ENCODE results near the gene LSAMP. TPM values are rescaled to one million over a fixed set of nuclear protein-coding genes. Genes with fewer than 3 reads are reported as not detected.

Gene LSAMP
- total and polyA plus RNA-seq, 2 experiments from 2014 or later = 4.6 to 6.0 TPM

DNA sequence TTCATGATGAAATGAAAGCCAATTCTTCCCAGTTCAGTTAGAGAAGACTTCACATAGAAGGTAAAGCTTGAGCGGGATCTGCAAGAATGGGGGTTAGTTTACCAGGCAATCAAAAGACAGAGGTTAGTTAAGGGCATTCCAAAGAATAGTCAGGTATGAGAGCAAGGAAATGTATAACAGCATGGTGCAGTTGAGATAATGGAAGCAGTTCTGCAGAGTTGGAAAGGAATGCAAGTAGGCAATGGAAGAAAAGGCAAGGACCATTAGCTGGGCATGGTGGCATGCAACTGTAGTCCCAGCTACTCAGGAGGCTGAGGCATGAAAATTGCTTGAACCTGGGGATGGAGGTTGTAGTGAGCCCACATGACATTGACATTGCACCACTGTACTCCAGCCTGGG is 55.0 kb downstream of the LSAMP start:
- Histone ChIP-seq H3K4me1 (ENCODE audit: low read depth) (no peaks in the 10 kb centered on the region), H3K36me3 (no peaks in the 10 kb centered on the region), H3K9me3 (ENCODE audit: low read depth) (no peaks in the 10 kb centered on the region), H3K27ac (no peak overlapping the region), H3K4me3 (no peak overlapping the region), H3K27me3 (no peaks in the 10 kb centered on the region)
- TF ChIP-seq, protein P1, sequence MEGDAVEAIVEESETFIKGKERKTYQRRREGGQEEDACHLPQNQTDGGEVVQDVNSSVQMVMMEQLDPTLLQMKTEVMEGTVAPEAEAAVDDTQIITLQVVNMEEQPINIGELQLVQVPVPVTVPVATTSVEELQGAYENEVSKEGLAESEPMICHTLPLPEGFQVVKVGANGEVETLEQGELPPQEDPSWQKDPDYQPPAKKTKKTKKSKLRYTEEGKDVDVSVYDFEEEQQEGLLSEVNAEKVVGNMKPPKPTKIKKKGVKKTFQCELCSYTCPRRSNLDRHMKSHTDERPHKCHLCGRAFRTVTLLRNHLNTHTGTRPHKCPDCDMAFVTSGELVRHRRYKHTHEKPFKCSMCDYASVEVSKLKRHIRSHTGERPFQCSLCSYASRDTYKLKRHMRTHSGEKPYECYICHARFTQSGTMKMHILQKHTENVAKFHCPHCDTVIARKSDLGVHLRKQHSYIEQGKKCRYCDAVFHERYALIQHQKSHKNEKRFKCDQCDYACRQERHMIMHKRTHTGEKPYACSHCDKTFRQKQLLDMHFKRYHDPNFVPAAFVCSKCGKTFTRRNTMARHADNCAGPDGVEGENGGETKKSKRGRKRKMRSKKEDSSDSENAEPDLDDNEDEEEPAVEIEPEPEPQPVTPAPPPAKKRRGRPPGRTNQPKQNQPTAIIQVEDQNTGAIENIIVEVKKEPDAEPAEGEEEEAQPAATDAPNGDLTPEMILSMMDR (IDR thresholded peaks at IDR 0.05; ENCODE audit: low read depth, low read length) = no peak
- no peak for DNase-seq (ENCODE audit: low read depth in 1 of 2, low spot score in 1 of 2)

DNA sequence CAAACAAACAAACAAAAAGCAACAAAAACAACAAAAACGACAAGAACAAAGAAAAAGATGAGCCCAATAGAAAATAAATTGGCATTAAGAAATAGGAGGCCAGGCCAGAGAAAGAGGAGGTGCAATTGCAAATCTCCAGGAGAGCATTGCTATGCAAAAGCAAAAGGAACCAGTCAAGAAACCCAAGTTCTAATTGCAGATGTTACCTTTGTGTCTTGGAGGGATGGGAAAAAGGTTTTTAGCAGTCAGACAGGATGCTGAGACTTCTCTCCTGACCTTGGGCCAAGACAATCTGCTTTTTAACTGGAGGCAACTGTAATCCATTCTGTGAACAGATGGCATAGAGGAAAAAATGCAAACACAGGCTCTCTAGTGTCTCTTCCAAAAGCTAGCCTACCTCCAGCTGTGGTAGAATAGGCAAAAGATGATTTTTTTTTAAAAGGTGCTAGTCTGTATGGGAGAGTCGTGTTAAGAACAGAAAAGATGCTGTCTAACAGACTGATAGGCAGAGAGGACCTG is 56.4 kb downstream of the LSAMP start:
- no peak overlapping the region for H3K27ac ChIP-seq
- TF ChIP-seq, protein P1 (IDR thresholded peaks at IDR 0.05; ENCODE audit: low read depth, low read length) = no peak
- H3K36me3 ChIP-seq = no peaks in the 10 kb centered on the region

DNA sequence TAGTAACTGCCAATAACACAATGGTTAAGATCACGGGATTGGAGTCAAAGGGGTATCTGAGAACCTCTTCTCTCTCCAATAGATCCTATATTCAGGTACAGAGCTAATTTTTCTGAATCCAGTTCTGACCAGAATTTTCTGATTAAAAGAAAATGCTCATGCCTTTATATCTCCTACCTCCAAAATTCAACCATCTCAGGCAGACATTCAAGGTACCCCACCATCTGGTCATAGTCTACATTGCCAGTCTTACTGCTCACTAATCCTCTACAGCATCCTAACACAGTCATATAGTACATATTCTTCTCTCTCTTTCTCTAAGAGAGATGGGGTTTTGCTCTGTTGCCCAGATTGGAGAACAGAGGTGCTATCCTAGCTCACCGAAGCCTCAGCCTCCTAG is 59.1 kb downstream of the LSAMP start:
- TF ChIP-seq, protein P1 (IDR thresholded peaks at IDR 0.05; ENCODE audit: low read depth, low read length) = no peak
- Histone ChIP-seq H3K4me3 (no peak overlapping the region), H3K9me3 (ENCODE audit: low read depth) (no peaks in the 10 kb centered on the region), H3K36me3 (no peaks in the 10 kb centered on the region), H3K27ac (no peak overlapping the region), H3K27me3 (no peaks in the 10 kb centered on the region), H3K4me1 (ENCODE audit: low read depth) (no peaks in the 10 kb centered on the region)
- no peak for DNase-seq (ENCODE audit: low read depth in 1 of 2, low spot score in 1 of 2)

More for the DNA sequence above, 56.4 kb downstream of the LSAMP start:
- DNase-seq (ENCODE audit: low read depth in 1 of 2, low spot score in 1 of 2) = no peak
- Histone ChIP-seq H3K4me1 (ENCODE audit: low read depth) (no peaks in the 10 kb centered on the region), H3K9me3 (ENCODE audit: low read depth) (no peaks in the 10 kb centered on the region), H3K4me3 (no peak overlapping the region), H3K27me3 (no peaks in the 10 kb centered on the region)

DNA sequence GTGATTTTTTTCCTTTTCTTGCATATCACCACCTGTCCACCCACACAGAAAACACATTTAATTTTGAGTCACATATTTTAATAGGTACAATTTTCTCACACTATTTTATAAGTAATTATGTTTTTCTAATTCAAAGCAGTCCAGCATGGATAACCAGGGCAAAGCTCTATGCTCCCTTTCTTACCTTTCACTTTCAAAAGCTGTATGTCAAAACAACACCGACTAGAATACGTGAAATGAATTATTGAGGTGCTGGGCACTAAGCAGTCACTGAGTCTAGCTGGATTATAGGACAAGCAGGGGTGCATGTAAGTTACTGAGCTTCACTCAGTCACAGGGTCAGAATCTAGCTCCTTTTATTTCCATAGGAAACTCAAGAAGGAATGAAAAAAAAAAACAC is 60.6 kb downstream of the LSAMP start:
- DNase-seq (ENCODE audit: low read depth in 1 of 2, low spot score in 1 of 2) = no peak
- no peaks in the 10 kb centered on the region for H3K4me1 ChIP-seq (ENCODE audit: low read depth)

DNA sequence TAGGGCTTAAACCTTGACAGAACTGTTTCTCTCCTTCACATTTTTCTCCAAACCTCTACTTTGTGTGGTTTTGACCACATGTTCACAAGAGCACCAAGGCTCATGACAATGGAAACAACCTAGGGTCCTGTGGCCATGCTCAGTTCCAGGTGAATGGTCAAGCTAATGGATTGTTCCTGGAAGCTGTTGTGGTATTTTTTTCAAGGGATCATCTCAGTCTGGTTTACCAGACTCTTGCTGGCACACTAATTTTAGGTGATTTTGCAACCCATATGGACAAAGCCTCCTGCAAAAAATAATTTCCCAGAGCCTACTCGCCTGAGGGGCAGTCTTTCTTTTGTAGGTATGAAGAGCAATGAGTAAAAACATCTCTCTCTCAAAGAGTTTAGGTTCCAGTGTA is 67.2 kb downstream of the LSAMP start:
- TF ChIP-seq, protein P1 (IDR thresholded peaks at IDR 0.05; ENCODE audit: low read depth, low read length) = no peak
- Histone ChIP-seq H3K27ac (no peak overlapping the region), H3K4me1 (ENCODE audit: low read depth) (no peaks in the 10 kb centered on the region), H3K4me3 (no peak overlapping the region), H3K9me3 (ENCODE audit: low read depth) (no peaks in the 10 kb centered on the region), H3K27me3 (no peaks in the 10 kb centered on the region), H3K36me3 (no peaks in the 10 kb centered on the region)
- DNase-seq (ENCODE audit: low read depth in 1 of 2, low spot score in 1 of 2) = no peak

More for the DNA sequence above, 60.6 kb downstream of the LSAMP start:
- H3K4me3 ChIP-seq = no peak overlapping the region
- TF ChIP-seq, protein P1 (IDR thresholded peaks at IDR 0.05; ENCODE audit: low read depth, low read length) = no peak
- H3K27ac ChIP-seq = no peak overlapping the region
- no peaks in the 10 kb centered on the region for H3K36me3 ChIP-seq
- H3K27me3 ChIP-seq = no peaks in the 10 kb centered on the region
- no peaks in the 10 kb centered on the region for H3K9me3 ChIP-seq (ENCODE audit: low read depth)
